ENCODE measurements around the gene P4HTM.

DNA sequence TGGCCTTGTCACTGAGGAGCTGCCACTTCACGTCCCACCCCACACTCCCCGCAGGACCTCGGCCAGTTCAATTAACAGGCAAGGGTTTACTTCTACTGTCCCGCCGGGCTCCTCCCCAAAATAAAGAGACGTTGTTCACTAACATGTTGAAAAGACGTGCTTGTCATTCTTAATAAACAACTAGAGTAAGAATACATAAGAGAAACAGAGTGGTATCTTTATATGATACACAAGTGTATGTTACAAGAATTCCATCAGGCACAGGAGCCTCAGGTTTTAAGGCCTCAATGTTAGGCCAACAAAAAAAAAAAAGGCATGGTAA is 39.5 kb downstream of the P4HTM start:
- TF ChIP-seq, protein P1, sequence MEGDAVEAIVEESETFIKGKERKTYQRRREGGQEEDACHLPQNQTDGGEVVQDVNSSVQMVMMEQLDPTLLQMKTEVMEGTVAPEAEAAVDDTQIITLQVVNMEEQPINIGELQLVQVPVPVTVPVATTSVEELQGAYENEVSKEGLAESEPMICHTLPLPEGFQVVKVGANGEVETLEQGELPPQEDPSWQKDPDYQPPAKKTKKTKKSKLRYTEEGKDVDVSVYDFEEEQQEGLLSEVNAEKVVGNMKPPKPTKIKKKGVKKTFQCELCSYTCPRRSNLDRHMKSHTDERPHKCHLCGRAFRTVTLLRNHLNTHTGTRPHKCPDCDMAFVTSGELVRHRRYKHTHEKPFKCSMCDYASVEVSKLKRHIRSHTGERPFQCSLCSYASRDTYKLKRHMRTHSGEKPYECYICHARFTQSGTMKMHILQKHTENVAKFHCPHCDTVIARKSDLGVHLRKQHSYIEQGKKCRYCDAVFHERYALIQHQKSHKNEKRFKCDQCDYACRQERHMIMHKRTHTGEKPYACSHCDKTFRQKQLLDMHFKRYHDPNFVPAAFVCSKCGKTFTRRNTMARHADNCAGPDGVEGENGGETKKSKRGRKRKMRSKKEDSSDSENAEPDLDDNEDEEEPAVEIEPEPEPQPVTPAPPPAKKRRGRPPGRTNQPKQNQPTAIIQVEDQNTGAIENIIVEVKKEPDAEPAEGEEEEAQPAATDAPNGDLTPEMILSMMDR (IDR thresholded peaks at IDR 0.05; ENCODE audit: insufficient read depth, low read length): no peak
- TF ChIP-seq POLR2AphosphoS5 (IDR thresholded peaks at IDR 0.05; ENCODE audit: low read depth): no peak
- no peak for TF ChIP-seq GABPA (IDR thresholded peaks at IDR 0.05; ENCODE audit: low read depth)
